Astrocyte of the spinal cord (primary cell): ENCODE results near the gene SIGLECL1.

Experiments
- DNase-seq: peaks from one replicate; pipeline ENCODE4 v3.0.0; 2011; ENCODE audit warnings: low read depth, low spot score
- H3K4me3 ChIP-seq: 2 replicates; pipeline ENCODE4 v1.5.1; 2011; ENCODE audit warnings: low read depth, mild to moderate bottlenecking, low read length, moderate library complexity
- CTCF ChIP-seq: IDR thresholded peaks from 2 replicates; pipeline ENCODE4 v1.5.1; 2012; ENCODE audit warnings: low read depth, mild to moderate bottlenecking, low read length, inconsistent platforms
- in situ Hi-C: cut with HindIII; loops from 2 replicates; pipeline ENCODE4 v1.10.0; 2017; ENCODE audit warnings: low sequenced_read_pairs

SIGLECL1 gene

GRCh38 chr19:51294977-51295375 lies 44.1 kb downstream of the SIGLECL1 start:
- TF ChIP-seq CTCF, result no peak
- in situ Hi-C loops, result no loop called here

GRCh38 chr19:51295382-51296126 lies 44.7 kb downstream of the SIGLECL1 start:
- no peak for DNase-seq
- in situ Hi-C loops, result no loop called here
- H3K4me3 ChIP-seq, result no peak overlapping the region
- no peak for TF ChIP-seq CTCF

More at GRCh38 chr19:51294977-51295375, 44.1 kb downstream of the SIGLECL1 start:
- DNase-seq, result no peak
- H3K4me3 ChIP-seq, result no peak overlapping the region

- in situ Hi-C loops, result no loop called here
- TF ChIP-seq CTCF, result no peak
- DNase-seq, result no peak
- no peak overlapping the region for H3K4me3 ChIP-seq
Observed at GRCh38 chr19:51296336-51297093, 45.6 kb downstream of the SIGLECL1 start.

- TF ChIP-seq CTCF, result no peak
Observed at GRCh38 chr19:51297406-51297805, 46.5 kb downstream of the SIGLECL1 start.

GRCh38 chr19:51301266-51301665 lies 50.4 kb downstream of the SIGLECL1 start:
- in situ Hi-C loops, result no loop called here
- no peak for DNase-seq
- H3K4me3 ChIP-seq, result no peak overlapping the region
- no peak for TF ChIP-seq CTCF

More at GRCh38 chr19:51297406-51297805, 46.5 kb downstream of the SIGLECL1 start:
- no peak for DNase-seq
- in situ Hi-C loops, result no loop called here
- H3K4me3 ChIP-seq, result no peak overlapping the region

- in situ Hi-C loops, result no loop called here
- no peak overlapping the region for H3K4me3 ChIP-seq
- DNase-seq, result no peak
- TF ChIP-seq CTCF, result no peak
Observed at GRCh38 chr19:51305479-51305878, 54.6 kb downstream of the SIGLECL1 start.
